Activated naive CD8-positive, alpha-beta T cell treated with anti-CD3 and anti-CD28 coated beads for 36 hours (primary cell): Measurements from ENCODE around the gene COL26A1. TPM values are rescaled to one million over a fixed set of nuclear protein-coding genes. Genes with fewer than 3 reads are reported as not detected.

Source experiments
- DNase-seq: peaks from one replicate; pipeline ENCODE4 v3.0.0; 2021
- H3K27ac Mint-ChIP-seq: one replicate; pipeline ENCODE4 v1.8.0; 2022; ENCODE audit warnings: mild to moderate bottlenecking, moderate library complexity, mixed read lengths
- H3K27me3 Mint-ChIP-seq: one replicate; pipeline ENCODE4 v1.8.0; 2022; ENCODE audit warnings: mild to moderate bottlenecking, mixed read lengths
- H3K36me3 Mint-ChIP-seq: one replicate; pipeline ENCODE4 v1.8.0; 2021; ENCODE audit warnings: mild to moderate bottlenecking, mixed read lengths
- H3K4me1 Mint-ChIP-seq: one replicate; pipeline ENCODE4 v1.8.0; 2021; ENCODE audit warnings: mixed read lengths
- H3K4me3 Mint-ChIP-seq: one replicate; pipeline ENCODE4 v1.8.0; 2022; ENCODE audit warnings: mild to moderate bottlenecking, moderate library complexity, mixed read lengths
- H3K9me3 Mint-ChIP-seq: one replicate; pipeline ENCODE4 v1.8.0; 2022; ENCODE audit warnings: mixed read lengths
- total RNA-seq, 2 experiments: library from RNA; stranded (reverse); gene quantifications; one replicate each; pipeline ENCODE4 v1.2.3, GENCODE V29; 2021

COL26A1 gene
- total RNA-seq, 2 experiments from 2014 or later = not detected

DNA sequence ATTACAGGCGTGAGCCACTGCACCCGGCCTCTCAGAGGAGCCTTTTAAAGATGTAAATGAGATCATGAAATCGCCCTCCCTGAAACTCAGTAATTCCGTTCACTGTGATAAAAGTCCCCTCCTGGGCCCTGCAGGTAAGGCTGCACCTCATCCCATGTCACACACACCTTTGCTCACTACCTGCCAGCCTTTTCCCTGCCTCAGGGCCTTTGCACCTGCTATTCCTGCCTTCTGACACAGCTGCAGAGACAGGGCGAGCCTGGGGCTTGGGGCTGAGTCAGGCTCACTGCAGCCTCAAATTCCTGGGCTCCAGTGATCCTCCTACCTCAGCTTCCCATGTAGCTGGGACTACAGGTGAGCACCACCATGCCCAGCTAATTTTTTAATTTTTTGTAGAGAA, 147.6 kb downstream of the COL26A1 start:
- no peaks in the 10 kb centered on the region for H3K36me3 Mint-ChIP-seq
- H3K4me1 Mint-ChIP-seq = peaks cover 4% of the 10 kb centered on the region
- no peak overlapping the region for H3K4me3 Mint-ChIP-seq
- no peak overlapping the region for H3K27ac Mint-ChIP-seq
- peaks cover 8% of the 10 kb centered on the region for H3K27me3 Mint-ChIP-seq
- no peaks in the 10 kb centered on the region for H3K9me3 Mint-ChIP-seq
- no peak for DNase-seq

GRCh38 chr7:101511965-101512364, 149.3 kb downstream of the COL26A1 start:
- Mint-ChIP-seq H3K4me1 (peaks cover 4% of the 10 kb centered on the region), H3K27me3 (peaks cover 8% of the 10 kb centered on the region), H3K4me3 (no peak overlapping the region), H3K9me3 (no peaks in the 10 kb centered on the region), H3K36me3 (no peaks in the 10 kb centered on the region), H3K27ac (no peak overlapping the region)
- no peak for DNase-seq

- H3K4me1 Mint-ChIP-seq = no peaks in the 10 kb centered on the region
- no peak overlapping the region for H3K4me3 Mint-ChIP-seq
- no peak for DNase-seq
- no peaks in the 10 kb centered on the region for H3K9me3 Mint-ChIP-seq
- H3K27me3 Mint-ChIP-seq = no peaks in the 10 kb centered on the region
- no peaks in the 10 kb centered on the region for H3K36me3 Mint-ChIP-seq
- H3K27ac Mint-ChIP-seq = no peak overlapping the region
These were observed 154.2 kb downstream of the COL26A1 start for GRCh38 chr7:101516851-101517250.

DNA sequence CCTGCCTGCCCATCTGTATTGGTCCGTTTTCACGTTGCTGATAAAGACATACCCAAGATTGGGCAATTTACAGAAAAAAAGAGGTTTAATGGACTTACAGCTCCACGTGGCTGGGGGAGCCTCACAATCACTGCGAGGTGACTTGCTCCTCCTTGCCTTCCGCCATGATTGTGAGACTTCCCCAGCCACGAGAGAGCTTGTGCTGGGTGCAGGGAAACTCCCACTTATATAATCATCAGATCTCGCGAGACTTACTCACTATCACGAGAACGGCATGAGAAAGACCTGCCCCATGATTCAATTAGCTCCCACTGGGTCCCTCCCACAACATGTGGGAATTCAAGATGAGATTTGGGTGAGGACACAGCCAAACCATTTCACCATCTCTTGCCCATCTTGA, 154.6 kb downstream of the COL26A1 start:
- no peak overlapping the region for H3K27ac Mint-ChIP-seq
- H3K4me1 Mint-ChIP-seq = no peaks in the 10 kb centered on the region

DNA sequence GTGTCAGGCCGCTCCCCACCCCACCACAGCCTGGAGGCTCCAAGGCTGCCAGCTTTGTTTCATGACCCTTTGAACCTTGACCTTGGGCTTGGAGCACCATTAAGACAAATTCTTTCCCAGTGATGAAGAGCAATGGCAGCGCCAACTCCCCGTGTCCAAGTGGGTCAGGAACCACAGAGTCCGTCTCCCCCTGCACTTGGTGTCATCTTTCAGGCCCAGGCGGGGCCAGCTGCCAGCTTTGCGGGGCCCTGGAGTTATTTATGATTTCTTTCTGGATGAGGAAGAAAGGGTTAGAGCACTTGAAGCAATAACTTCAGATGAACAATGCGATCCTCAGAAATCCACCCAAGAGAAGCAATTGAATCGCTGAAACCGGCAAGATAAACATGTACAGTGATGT, 155.7 kb downstream of the COL26A1 start:
- no peaks in the 10 kb centered on the region for H3K9me3 Mint-ChIP-seq
- H3K4me1 Mint-ChIP-seq = no peaks in the 10 kb centered on the region
- no peaks in the 10 kb centered on the region for H3K27me3 Mint-ChIP-seq
- no peaks in the 10 kb centered on the region for H3K36me3 Mint-ChIP-seq
- H3K4me3 Mint-ChIP-seq = no peak overlapping the region
- no peak for DNase-seq
- H3K27ac Mint-ChIP-seq = no peak overlapping the region

More for the DNA sequence above, 154.6 kb downstream of the COL26A1 start:
- H3K27me3 Mint-ChIP-seq = no peaks in the 10 kb centered on the region
- no peaks in the 10 kb centered on the region for H3K9me3 Mint-ChIP-seq
- H3K4me3 Mint-ChIP-seq = no peak overlapping the region
- no peak for DNase-seq
- H3K36me3 Mint-ChIP-seq = no peaks in the 10 kb centered on the region

DNA sequence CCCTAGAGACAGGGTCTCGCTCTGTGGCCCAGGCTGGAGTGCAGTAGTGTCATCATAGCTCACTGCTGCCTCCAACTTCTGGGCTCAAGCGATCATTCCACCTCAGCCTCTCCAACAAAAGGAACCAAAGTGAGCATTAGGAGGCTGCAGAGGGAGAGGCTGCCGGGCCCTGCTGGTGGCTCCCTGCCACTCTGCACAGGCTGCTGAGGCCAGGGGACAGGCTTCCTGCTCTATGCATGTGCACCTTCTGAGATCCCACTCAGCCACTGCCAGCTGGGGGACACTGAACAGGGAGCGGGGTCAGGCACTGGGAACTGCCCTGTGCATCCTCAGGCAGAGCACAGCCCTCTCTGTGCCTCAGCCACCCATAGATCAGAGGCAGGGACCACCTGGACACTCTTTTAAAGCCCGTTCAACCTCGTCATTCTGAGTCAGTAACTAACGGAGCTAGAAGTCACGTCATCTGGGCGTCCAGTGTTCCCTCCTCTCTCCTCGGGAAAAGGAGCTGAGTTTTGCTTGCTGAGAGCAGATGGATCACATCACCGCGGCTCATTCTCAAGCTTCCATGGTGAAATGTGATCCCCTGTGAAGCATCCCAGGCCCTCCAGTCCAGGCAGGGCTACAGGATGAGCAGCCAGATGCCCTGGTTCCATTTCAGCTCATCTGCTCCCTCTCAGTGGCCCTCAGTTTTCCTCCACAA, 156.8 kb downstream of the COL26A1 start:
- Mint-ChIP-seq H3K4me3 (no peak overlapping the region), H3K4me1 (no peaks in the 10 kb centered on the region), H3K27me3 (no peaks in the 10 kb centered on the region), H3K36me3 (no peaks in the 10 kb centered on the region), H3K27ac (no peak overlapping the region), H3K9me3 (no peaks in the 10 kb centered on the region)
- no peak for DNase-seq

GRCh38 chr7:101521430-101521925, 158.8 kb downstream of the COL26A1 start:
- no peak for DNase-seq
- Mint-ChIP-seq H3K27me3 (no peaks in the 10 kb centered on the region), H3K4me1 (no peaks in the 10 kb centered on the region), H3K9me3 (no peaks in the 10 kb centered on the region), H3K36me3 (no peaks in the 10 kb centered on the region), H3K4me3 (no peak overlapping the region), H3K27ac (no peak overlapping the region)

DNA sequence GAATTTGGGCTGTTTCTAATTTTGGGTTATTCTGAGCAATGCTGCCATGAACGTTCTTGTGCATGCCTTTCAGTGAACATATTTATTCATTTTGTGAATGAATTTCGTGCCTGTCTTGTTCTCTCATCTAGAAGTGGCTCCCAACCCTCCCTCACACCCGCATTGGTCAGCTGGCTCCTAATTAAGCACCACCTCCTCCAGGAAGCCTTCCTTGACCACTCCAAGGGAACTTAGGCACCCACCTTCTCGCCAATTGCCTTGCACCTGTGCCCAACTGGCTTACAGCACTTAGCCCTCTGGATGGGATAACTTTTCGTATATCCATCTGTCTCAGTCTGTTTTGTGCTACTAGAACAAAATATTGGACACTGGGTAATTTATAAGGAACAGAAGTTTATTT, 159.3 kb downstream of the COL26A1 start:
- Mint-ChIP-seq H3K4me1 (no peaks in the 10 kb centered on the region), H3K9me3 (no peaks in the 10 kb centered on the region), H3K4me3 (no peak overlapping the region), H3K36me3 (no peaks in the 10 kb centered on the region), H3K27ac (no peak overlapping the region), H3K27me3 (no peaks in the 10 kb centered on the region)
- no peak for DNase-seq

DNA sequence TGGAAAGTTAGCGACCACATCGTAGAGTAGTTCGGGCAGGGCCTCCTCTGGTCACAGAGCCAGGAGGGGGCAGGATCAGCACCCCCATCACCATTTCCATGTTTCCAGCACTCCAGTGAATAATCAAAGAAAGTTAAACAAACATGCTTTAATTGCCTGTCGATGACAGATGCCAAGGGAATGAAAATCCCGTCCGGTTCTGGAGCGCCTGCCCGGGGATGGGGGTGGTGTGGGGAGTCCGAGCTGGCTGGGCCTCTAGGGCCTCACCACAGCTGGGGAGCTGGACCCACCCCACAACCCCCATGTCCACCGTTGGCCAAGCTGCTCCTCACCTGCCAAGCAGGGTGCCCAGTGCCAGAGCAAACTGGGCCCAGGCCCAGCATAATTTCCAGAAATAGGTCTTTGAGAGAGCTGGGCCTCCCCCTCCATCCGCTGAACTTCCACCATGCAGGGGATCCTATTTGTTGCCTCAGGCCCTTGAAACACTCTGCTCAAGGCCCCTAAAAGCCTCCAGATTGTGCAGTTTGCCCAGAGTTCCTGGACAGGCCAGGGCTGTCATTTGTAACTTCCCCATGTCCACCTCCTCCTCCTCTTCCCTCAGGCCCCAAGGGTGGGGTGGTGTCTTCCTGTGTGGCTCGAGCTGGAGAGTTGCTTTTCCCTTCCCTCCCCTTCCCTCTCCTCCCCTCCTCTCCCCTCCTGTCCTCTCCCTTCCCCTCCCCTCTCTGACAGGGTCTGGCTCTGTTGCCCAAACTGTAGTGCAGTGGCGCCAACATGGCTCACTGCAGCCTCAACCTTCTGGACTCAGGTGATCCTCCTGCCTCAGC, 165.4 kb downstream of the COL26A1 start:
- Mint-ChIP-seq H3K9me3 (no peaks in the 10 kb centered on the region), H3K27ac (peak overlapping the region; percentile 68), H3K27me3 (no peaks in the 10 kb centered on the region), H3K4me1 (no peaks in the 10 kb centered on the region), H3K4me3 (no peak overlapping the region), H3K36me3 (no peaks in the 10 kb centered on the region)
- no peak for DNase-seq

GRCh38 chr7:101529560-101529959, 166.9 kb downstream of the COL26A1 start:
- H3K9me3 Mint-ChIP-seq = no peaks in the 10 kb centered on the region
- no peak for DNase-seq
- no peaks in the 10 kb centered on the region for H3K4me1 Mint-ChIP-seq
- no peak overlapping the region for H3K27ac Mint-ChIP-seq
- H3K36me3 Mint-ChIP-seq = no peaks in the 10 kb centered on the region
- no peak overlapping the region for H3K4me3 Mint-ChIP-seq
- H3K27me3 Mint-ChIP-seq = no peaks in the 10 kb centered on the region

GRCh38 chr7:101531726-101532357, 169.2 kb downstream of the COL26A1 start:
- DNase-seq = no peak
- H3K4me1 Mint-ChIP-seq = no peaks in the 10 kb centered on the region
- H3K36me3 Mint-ChIP-seq = no peaks in the 10 kb centered on the region

DNA sequence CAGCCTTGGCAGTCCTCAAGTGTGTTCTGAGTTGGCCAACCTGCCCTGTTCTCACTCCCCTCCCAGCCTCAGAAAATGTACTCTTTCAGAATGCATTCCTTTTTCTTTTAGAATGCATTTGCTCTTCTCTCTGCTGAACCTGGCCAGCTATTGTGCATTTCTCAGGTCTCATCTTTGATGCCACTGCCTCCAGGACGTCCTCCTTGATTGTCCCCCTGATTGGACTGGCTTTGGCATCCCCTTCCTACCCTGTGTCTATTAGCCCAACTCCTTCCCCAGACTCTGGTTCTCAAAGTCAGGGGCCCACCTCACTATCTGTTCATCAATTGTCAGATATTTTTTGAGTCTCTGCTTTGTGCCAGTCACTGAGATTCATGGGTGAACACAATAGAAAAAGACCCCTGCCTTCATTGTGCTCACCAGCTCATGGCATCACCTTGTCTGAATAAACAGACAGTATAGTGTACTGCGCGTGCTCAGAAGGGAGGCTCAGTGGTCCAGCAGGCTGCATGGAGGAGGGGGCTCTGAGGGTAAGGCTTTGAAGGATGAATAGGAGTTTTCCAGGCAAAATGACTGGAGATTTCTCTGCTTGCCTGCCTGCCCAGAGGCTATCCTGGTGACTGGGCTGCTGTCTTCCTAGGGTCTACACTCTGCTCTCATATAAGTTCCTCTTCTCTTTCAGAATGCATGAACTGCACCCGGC, 169.9 kb downstream of the COL26A1 start:
- no peaks in the 10 kb centered on the region for H3K36me3 Mint-ChIP-seq
- H3K4me1 Mint-ChIP-seq = no peaks in the 10 kb centered on the region
- H3K4me3 Mint-ChIP-seq = no peak overlapping the region
- no peak overlapping the region for H3K27ac Mint-ChIP-seq
- no peaks in the 10 kb centered on the region for H3K9me3 Mint-ChIP-seq
- no peak for DNase-seq
- H3K27me3 Mint-ChIP-seq = no peaks in the 10 kb centered on the region

More at GRCh38 chr7:101531726-101532357, 169.2 kb downstream of the COL26A1 start:
- Mint-ChIP-seq H3K9me3 (no peaks in the 10 kb centered on the region), H3K27ac (no peak overlapping the region), H3K27me3 (no peaks in the 10 kb centered on the region), H3K4me3 (no peak overlapping the region)

GRCh38 chr7:101533103-101533465, 170.4 kb downstream of the COL26A1 start:
- H3K4me3 Mint-ChIP-seq = no peak overlapping the region
- DNase-seq = no peak
- no peaks in the 10 kb centered on the region for H3K4me1 Mint-ChIP-seq
- H3K36me3 Mint-ChIP-seq = no peaks in the 10 kb centered on the region
- H3K27me3 Mint-ChIP-seq = no peaks in the 10 kb centered on the region
- no peak overlapping the region for H3K27ac Mint-ChIP-seq
- H3K9me3 Mint-ChIP-seq = no peaks in the 10 kb centered on the region

DNA sequence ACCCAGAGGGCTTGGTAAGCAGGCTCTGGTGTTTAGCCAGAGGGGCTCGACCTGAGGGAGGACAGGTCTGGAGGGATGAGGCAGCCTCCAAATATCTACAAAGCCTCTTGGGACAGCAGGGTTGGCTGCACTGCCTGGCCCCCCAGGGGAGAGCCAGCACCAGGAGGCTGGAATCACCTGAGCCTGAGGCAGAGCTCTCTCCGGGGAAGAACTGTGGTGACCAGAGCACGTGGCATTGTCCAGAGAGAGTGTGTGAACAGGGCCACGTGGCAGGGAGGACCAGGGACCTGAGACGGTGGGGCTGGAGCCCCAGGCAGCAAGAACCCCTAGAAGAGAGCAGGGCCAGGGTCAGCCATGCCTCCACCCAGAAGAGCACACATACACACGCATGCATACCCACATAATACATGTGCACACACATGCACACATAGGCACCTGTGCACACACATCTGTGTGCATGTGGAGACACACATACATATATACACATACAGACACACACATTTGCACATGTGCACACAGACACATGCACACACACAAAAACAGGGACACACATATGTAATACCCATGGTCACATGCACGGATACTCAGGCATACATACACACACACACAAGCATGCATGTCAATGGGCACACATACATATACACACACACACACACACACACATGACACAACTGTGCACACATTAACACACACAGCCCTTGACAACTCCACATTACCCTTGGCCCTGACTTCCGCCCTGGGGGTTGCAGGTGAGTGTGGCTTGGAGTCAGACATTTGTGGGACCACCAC, 171.5 kb downstream of the COL26A1 start:
- H3K4me1 Mint-ChIP-seq = peaks cover 2% of the 10 kb centered on the region
- no peak overlapping the region for H3K4me3 Mint-ChIP-seq
- no peaks in the 10 kb centered on the region for H3K9me3 Mint-ChIP-seq
- no peak overlapping the region for H3K27ac Mint-ChIP-seq
- no peak for DNase-seq
- no peaks in the 10 kb centered on the region for H3K27me3 Mint-ChIP-seq
- H3K36me3 Mint-ChIP-seq = no peaks in the 10 kb centered on the region
